ENCODE data around the gene OBSCN. TPM values are rescaled to one million over a fixed set of nuclear protein-coding genes. Genes with fewer than 3 reads are reported as not detected.
A peak's percentile ranks its signal among the peaks of the same experiment; 100 is the strongest.

OBSCN gene
- total RNA-seq, 2 experiments from 2014 or later = 5.7 to 10.4 TPM

DNA sequence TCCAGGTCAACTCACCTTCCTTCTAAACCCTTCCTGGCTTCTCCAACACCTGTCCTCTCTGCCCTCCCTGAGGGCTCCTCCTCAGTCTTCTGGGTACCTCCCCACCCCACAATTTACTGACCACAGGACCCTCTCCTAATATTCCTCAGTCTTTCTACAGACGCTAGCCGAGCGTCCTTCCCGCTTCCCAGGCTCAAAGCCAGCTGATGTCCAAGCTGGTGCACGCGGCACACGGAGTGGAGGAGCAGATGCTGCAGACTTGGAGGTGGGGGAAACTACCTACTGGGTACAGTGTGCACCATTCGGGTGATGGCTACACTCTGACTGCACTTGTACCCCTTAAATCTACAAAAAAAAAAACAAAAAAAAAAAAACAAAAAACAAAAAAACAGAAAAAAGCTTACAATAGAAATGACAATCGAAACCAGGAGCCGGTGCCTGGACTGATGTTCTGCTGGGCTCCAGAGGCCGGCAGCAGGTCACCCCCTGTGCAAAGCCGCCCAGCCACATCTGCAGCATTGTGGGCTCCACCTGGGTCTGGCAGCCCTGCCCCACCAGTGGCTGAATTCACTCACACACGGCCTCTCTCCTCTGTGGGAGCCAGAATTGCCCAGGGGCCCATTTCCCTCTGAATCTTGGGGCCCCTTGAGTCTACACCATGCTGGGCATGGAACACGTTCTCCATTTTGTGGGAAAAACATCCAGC, 191.8 kb downstream of the OBSCN start:
- Mint-ChIP-seq H3K36me3 (peaks cover 66% of the 10 kb centered on the region), H3K4me3 (no peak overlapping the region), H3K4me1 (peaks cover 43% of the 10 kb centered on the region), H3K9me3 (ENCODE audit: low read depth) (no peaks in the 10 kb centered on the region), H3K27me3 (no peaks in the 10 kb centered on the region), H3K27ac (peak overlapping the region; percentile 47)
- DNase-seq (no peak), ATAC-seq (no peak)
- CTCF ChIA-PET = no interaction called here

DNA sequence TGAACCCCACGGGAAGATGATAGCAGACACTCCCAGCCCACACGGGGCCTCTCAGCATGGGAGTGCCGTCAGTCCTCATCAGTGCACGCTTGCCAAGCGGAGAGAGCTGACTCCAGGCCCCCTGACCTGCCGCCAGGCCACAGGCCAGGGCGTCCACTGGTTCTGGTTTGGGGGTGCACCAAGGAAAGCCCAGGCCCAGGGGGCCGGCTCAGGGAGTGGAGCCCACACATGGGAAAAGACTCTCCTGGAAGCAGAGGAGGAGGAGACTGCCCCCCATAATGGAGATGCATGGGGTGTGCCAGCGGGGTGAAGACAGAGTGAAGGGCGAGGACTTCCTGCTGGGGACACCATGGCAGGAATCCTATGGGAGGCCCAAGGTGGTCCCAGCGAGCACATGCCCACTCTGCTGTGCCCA, 192.4 kb downstream of the OBSCN start:
- Mint-ChIP-seq H3K9me3 (ENCODE audit: low read depth) (no peaks in the 10 kb centered on the region), H3K27ac (no peak overlapping the region), H3K27me3 (no peaks in the 10 kb centered on the region), H3K4me3 (no peak overlapping the region), H3K4me1 (peaks cover 49% of the 10 kb centered on the region), H3K36me3 (peaks cover 68% of the 10 kb centered on the region)
- CTCF ChIA-PET = no interaction called here
- DNase-seq = no peak
- no peak for ATAC-seq

- Mint-ChIP-seq H3K36me3 (peaks cover 66% of the 10 kb centered on the region), H3K27ac (no peak overlapping the region), H3K4me3 (no peak overlapping the region), H3K9me3 (ENCODE audit: low read depth) (no peaks in the 10 kb centered on the region), H3K27me3 (no peaks in the 10 kb centered on the region), H3K4me1 (peaks cover 49% of the 10 kb centered on the region)
- DNase-seq (no peak), ATAC-seq (no peak)
- CTCF ChIA-PET = no interaction called here
Measured at GRCh38 chr1:228400692-228401454, 193.0 kb downstream of the OBSCN start.

DNA sequence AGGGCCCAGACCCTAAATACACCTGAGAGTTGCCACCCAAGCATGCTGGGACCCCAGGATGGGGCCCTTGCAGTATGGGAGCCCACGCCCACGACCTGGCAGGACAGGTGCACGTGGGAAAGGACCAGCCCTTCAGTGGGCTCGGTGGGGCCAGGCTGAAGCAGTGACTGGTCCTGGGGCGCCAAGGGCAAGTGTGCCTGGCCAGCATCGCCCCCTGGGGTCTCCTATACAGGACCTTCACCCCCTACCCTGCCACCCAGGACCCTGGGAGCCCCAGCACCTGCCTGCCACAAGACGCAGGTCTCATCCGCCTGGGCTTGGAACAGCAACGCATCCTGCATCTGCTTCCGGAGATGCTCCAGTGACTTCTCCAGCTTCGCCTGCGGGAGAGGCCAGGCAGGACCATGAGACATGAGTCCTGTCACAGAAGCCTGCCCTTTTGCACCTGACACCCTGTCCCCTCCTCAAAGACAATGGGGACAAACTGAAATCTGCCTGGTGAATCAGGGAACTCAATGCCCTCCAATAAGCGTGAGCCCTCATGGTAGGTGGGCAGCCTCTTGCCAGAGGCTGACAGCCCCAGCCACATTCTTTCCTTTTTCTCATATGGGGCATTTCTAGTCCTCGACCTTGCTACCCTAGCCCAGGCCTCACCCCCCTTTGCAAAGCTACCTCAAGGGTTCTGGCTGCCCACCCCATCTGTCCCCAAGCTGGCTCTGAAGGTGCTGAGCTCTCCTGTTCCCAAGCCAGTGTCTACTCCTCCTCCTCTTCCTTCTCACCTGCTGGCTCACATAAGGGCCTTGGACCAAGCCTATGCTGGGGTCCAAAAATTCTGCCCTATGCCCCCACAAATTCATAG, 194.2 kb downstream of the OBSCN start:
- no peak for DNase-seq
- CTCF ChIA-PET = interaction anchor here (5.9 kb wide), 1 partner anchor 56 kb away, joined by 44 read pairs; a partner anchor contains a TSS
- H3K36me3 Mint-ChIP-seq = peaks cover 60% of the 10 kb centered on the region
- H3K9me3 Mint-ChIP-seq (ENCODE audit: low read depth) = no peaks in the 10 kb centered on the region
- ATAC-seq = no peak
- H3K27me3 Mint-ChIP-seq = no peaks in the 10 kb centered on the region
- H3K27ac Mint-ChIP-seq = peak overlapping the region; percentile 19
- H3K4me3 Mint-ChIP-seq = no peak overlapping the region
- peaks cover 49% of the 10 kb centered on the region for H3K4me1 Mint-ChIP-seq

DNA sequence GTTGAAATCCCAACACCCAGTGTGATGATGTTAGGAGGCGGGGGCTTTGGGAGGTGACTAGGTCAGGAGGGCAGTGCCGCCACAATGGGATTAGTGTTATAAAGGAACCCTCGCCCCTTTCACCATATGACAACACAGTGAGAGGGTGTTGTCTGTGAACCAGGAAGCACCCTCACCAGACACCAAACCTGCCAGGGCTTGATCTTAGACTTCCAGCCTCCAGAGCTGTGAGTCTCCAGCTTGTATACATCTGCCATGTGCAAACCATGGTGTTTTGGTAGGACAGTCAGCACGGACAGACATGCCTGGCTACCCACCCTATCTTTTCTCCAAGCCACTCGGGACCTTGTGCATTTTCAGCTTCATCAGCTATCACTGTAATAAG, 194.8 kb downstream of the OBSCN start:
- ATAC-seq (no peak), DNase-seq (no peak)
- H3K27ac Mint-ChIP-seq = peak overlapping the region; percentile 83
- H3K27me3 Mint-ChIP-seq = no peaks in the 10 kb centered on the region
- CTCF ChIA-PET = interaction anchor here (0.7 to 5.9 kb wide), 2 partner anchors 55 to 272 kb away, joined by 4 to 44 read pairs; a partner anchor contains a TSS
- no peak overlapping the region for H3K4me3 Mint-ChIP-seq
- peaks cover 51% of the 10 kb centered on the region for H3K4me1 Mint-ChIP-seq
- peaks cover 57% of the 10 kb centered on the region for H3K36me3 Mint-ChIP-seq
- H3K9me3 Mint-ChIP-seq (ENCODE audit: low read depth) = no peaks in the 10 kb centered on the region

DNA sequence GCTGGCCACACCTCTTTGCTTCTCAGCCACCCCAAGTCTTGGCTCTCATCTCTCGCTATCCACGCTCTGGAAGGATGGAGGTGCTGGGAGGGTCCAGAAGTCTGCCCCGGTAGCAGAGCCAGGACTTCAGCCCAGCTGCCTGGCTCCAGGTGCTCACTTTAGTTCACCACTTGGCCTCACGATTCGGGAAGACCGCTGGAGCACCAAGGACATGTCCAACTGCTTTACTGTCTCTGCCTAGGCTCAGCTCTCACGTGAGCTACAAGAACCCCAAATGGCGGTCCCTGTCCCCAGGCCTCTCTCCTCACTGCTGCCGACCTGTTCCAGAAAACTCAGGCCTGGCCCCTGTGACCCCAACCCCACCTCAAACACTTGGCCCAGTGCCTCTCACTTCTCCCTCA, 195.4 kb downstream of the OBSCN start:
- H3K27ac Mint-ChIP-seq = peak overlapping the region; percentile 83

GRCh38 chr1:228404107-228404720, 196.4 kb downstream of the OBSCN start:
- H3K4me1 Mint-ChIP-seq = peaks cover 55% of the 10 kb centered on the region
- H3K4me3 Mint-ChIP-seq = peak overlapping the region; percentile 98
- CTCF ChIA-PET = interaction anchor here (0.6 to 5.9 kb wide), 6 partner anchors 8 to 274 kb away, joined by 3 to 44 read pairs (median 4); a partner anchor contains a TSS
- peak overlapping the region; percentile 83 for H3K27ac Mint-ChIP-seq
- DNase-seq (peak; percentile 50), ATAC-seq (no peak)
- peaks cover 50% of the 10 kb centered on the region for H3K36me3 Mint-ChIP-seq
- no peaks in the 10 kb centered on the region for H3K9me3 Mint-ChIP-seq (ENCODE audit: low read depth)
- no peaks in the 10 kb centered on the region for H3K27me3 Mint-ChIP-seq

More for the DNA sequence above, 195.4 kb downstream of the OBSCN start:
- H3K27me3 Mint-ChIP-seq = no peaks in the 10 kb centered on the region
- CTCF ChIA-PET = interaction anchor here (0.7 to 5.9 kb wide), 2 partner anchors 54 to 272 kb away, joined by 4 to 44 read pairs; a partner anchor contains a TSS
- ATAC-seq (no peak), DNase-seq (no peak)
- H3K9me3 Mint-ChIP-seq (ENCODE audit: low read depth) = no peaks in the 10 kb centered on the region
- H3K4me3 Mint-ChIP-seq = no peak overlapping the region
- H3K36me3 Mint-ChIP-seq = peaks cover 54% of the 10 kb centered on the region
- H3K4me1 Mint-ChIP-seq = peaks cover 51% of the 10 kb centered on the region

GRCh38 chr1:228405200-228405978, 197.5 kb downstream of the OBSCN start:
- Mint-ChIP-seq H3K27ac (peak overlapping the region; percentile 83), H3K36me3 (peaks cover 44% of the 10 kb centered on the region), H3K27me3 (no peaks in the 10 kb centered on the region), H3K4me1 (peaks cover 52% of the 10 kb centered on the region), H3K9me3 (ENCODE audit: low read depth) (no peaks in the 10 kb centered on the region), H3K4me3 (peak overlapping the region; percentile 98)
- DNase-seq = no peak
- no peak for ATAC-seq
- CTCF ChIA-PET = interaction anchor here (0.8 to 5.9 kb wide), 9 partner anchors 10 to 406 kb away, joined by 3 to 44 read pairs (median 3); partner anchors contain the start of gene IBA57

DNA sequence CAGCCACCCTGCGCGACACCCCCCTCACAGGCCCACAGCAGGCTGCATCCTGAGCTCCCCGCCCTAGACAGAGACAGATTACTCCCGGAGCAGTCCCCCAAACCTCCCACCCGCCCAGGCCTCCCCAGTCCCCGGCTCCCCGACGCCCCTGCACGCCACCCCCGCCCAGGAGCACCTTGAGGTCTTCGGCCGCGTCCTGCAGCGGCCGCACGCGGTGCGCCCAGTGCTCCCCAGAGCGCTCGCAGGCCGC, 198.1 kb downstream of the OBSCN start:
- CTCF ChIA-PET = interaction anchor here (0.8 to 5.9 kb wide), 5 partner anchors 52 to 95 kb away, joined by 3 to 44 read pairs (median 5); a partner anchor contains a TSS

DNA sequence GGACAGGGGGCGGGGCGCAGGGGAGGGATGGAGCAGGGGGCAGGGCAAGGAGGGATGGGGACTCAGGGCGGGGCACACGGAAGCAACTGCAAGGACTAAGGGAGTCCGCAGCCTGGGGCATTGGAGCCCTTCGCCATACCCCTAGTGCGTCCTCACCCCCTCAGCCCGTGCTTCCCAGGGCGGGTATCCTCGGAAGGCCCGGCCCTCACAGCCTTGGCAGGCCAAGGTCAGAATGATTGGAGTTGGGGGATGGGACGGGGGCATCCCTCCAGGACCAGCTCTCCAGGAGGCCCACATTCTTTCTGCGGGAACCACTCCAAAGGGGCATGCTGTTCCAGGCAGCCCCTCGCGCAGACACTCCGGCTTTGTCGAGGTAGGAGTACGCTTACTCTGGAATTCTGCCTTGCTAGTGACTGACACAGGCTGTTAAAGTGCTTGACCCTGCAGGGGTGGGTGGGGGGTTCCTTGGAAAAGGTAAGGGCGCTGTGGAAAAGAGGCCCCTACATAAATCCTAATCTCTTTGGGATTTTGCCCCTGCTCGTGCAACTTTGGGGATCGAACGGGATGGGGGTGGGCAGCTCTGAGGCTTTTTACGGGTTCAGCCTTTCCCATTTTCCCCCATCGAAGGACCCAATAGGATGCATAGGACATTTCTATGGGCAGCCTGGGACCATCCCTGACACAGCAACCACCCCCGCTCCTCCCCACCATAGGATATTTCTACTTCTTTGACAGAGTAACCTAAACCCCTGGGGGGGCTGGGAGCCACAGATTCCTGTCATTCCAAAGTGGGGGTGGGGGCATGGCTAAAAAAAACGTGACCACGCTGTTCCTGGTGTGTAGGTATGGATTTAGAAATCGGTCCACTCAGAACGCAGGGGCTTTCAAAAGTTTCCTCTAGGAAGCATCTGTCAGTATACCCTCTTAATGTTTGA, 199.5 kb downstream of the OBSCN start:
- CTCF ChIA-PET = interaction anchor here (0.6 to 5.9 kb wide), 5 partner anchors 50 to 284 kb away, joined by 3 to 44 read pairs (median 3); a partner anchor contains a TSS
- no peak for DNase-seq
- ATAC-seq = peak; percentile 68
- peak overlapping the region; percentile 98 for H3K4me3 Mint-ChIP-seq
- no peaks in the 10 kb centered on the region for H3K27me3 Mint-ChIP-seq
- H3K4me1 Mint-ChIP-seq = peaks cover 42% of the 10 kb centered on the region
- H3K36me3 Mint-ChIP-seq = peaks cover 29% of the 10 kb centered on the region
- H3K27ac Mint-ChIP-seq = peak overlapping the region; percentile 81
- H3K9me3 Mint-ChIP-seq (ENCODE audit: low read depth) = no peaks in the 10 kb centered on the region

More for the DNA sequence above, 198.1 kb downstream of the OBSCN start:
- Mint-ChIP-seq H3K36me3 (peaks cover 40% of the 10 kb centered on the region), H3K4me1 (peaks cover 52% of the 10 kb centered on the region), H3K27me3 (no peaks in the 10 kb centered on the region), H3K27ac (peak overlapping the region; percentile 83), H3K9me3 (ENCODE audit: low read depth) (no peaks in the 10 kb centered on the region), H3K4me3 (peak overlapping the region; percentile 98)
- DNase-seq (peak; percentile 52), ATAC-seq (peak; percentile 14)

DNA sequence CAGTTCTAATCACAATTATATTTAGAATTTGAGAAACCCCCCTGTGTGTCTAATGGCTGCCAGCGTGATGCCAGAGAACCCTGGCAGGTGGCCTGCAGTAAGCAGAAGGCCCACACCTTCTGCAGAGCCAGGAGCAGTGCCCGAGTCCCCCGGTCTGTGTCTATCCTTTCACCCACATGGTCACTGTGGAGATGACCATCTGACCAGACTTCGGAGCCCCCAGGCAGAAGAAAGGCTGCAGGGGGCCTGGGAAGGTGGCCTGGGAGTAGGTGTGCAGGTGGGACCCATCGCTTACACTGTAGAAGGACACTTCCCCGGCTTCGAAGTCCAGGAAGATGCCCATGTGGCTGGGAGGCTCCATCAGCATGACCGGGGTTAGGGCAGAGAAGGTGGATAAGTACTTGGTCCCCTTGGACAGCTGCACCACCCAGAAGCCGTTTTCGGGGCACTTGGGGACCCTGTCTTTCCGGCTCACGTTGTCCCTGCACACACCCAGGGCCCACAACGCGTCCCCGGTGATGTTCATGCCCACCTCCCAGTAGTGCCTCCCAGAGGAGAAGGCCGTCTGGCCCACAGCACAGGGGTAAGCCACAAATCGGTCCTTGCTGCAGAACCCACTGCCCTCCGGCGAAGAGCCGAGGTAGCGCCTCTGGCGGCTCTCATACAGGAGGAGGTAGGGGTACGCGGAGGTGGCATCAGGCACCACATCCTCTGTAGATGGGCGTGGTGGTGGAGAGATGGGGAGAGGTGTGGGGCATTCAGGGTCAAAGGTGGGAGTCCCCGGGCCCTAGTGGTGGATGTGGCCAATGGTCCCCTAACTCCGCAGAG, 200.4 kb downstream of the OBSCN start:
- Mint-ChIP-seq H3K27me3 (no peaks in the 10 kb centered on the region), H3K36me3 (peaks cover 22% of the 10 kb centered on the region), H3K27ac (peak overlapping the region; percentile 28), H3K4me3 (peak overlapping the region; percentile 98), H3K9me3 (ENCODE audit: low read depth) (no peaks in the 10 kb centered on the region), H3K4me1 (peaks cover 34% of the 10 kb centered on the region)
- DNase-seq (no peak), ATAC-seq (no peak)
- CTCF ChIA-PET = no interaction called here
